ENCODE measurements around the gene PCNX2.

DNA sequence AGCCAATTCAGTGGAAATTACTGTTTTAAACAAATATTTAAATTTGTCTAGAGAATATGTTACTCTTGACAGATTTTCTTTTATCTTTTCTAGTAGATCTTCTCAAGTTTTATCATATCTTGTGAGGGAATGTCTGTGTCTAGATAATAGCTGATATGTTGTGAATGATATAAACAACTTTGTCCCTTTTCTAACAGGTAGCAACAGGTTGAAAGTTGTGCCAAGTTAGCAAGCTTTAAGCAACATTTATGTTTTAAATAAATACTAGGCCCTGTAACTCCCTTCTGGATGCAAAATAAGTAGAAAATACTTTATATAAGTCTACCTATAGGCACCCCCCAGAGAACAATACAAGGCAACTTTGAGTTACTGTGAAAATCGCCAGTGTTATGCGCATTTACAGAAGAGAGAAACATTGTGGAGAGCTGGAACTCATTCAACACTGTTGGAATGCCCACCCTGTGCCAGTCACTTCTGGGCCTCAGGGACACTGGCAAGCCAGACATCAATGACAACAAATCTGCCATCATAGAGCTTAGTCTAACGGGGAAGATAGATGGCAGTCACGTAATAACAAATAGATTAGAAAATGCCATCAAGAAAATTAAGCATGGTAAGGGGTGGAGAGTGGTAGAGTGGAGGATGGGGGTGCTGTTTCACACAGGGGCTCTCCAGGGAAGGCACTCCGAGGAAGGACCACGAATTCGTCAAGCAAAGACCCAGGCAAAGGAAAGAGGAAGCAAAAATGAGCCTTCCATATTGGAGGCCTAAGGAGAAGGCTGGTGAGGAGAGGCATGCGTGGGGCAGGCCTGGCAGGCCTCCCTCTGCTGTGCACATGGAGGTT lies 36.4 kb upstream of the PCNX2 start:
- TF ChIP-seq YY1 (IDR thresholded peaks at IDR 0.05; ENCODE audit: insufficient read depth, insufficient read length), result no peak
- TF ChIP-seq ZNF274 (IDR thresholded peaks at IDR 0.05; ENCODE audit: low read depth, low read length), result no peak
